ENCODE results near the gene SETBP1.

The SETBP1 gene

DNA sequence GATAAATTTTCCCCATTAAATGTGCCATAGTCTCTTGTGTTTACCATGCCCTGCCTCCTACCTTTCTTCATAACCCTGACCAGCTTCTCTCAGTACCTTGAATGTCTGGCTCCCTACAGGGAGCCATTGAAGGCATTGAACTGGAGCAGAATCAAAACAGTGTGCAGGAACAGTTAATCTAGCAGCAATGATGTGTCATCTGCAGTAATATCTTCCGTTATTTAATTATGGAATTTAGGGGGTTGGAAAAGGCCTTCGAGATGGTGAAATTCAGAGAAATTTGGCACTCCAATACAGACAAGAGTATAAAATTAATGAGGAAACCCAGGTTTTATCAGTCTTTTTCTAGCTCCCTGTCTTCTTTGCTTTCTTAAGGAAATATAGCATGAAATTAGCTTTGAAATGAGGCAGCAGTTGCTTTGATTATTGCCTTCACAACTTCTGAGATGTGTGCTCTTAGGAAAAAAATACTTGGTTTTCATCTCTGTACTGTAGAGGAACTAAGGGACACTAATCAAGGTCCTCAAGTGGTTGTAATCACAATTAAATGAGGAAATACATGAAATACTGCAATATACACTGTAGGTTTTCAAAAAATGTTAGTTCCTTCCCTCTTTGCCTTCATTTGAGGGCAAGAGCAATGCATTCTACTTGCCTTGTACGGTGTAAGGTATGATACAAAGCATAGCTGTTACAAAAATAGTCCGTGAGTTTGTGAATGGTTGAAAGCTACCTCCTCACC is 369.1 kb downstream of the SETBP1 start:
- DNase-seq, result no peak

DNA sequence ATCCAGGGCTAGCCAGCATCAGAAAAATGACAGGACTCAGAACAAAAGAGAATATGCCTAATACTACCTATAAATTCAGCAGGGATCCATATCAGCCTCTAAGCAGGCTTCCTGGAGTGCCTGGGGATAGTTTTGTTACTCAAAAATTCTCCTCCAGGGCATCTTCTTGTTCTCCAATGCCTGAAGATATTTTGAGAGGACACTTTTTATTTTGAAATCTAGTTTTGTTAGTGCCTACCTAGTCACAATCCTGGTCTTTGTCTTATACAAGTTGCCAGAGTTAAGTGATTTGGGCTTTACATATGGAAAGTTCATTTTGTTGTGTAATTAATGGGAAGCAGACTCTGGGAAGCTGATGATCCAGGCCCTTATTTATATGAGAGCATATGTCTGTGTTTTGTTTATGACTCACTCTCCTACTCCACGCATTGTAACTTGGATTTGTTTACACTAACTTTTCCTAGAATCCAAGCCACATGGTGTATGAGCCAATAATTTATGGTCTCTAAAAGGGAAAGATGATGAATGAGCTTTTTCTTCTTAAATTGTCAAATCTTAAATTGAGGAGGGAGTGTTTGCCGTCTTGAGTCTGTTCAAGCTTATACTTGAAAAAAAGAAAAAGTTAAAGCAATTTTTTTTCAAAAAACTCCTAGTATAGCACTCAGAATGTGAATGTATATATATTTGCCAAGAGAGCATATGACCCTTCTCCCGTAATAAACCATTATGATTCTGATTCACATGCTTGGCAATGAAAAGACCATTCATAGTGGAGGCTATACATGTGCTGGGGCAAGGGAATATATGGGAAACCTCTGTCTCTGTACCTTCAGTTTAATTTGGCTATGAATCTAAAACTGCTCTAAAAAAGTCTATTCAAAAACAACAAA is 370.3 kb downstream of the SETBP1 start:
- DNase-seq, result no peak

DNA sequence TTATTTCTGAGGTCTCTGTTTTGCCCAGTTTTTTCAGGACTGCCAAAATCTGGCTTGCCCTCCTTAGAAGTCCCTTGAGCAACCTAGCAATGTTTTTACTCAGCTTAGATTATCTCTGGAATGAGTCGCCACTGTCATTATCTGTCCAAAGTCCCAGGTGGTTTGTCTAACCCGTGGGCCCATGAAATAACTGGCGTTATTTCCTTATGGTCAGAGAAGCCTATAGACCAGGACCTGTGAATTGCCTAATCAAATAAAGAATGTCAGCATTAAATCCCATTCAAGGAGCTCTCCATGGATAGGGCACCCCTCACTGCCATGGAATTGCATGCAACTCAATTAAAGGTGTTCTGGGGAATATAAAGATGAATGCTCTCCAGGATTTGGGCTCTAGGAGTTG is 373.9 kb downstream of the SETBP1 start:
- no peak for DNase-seq

DNA sequence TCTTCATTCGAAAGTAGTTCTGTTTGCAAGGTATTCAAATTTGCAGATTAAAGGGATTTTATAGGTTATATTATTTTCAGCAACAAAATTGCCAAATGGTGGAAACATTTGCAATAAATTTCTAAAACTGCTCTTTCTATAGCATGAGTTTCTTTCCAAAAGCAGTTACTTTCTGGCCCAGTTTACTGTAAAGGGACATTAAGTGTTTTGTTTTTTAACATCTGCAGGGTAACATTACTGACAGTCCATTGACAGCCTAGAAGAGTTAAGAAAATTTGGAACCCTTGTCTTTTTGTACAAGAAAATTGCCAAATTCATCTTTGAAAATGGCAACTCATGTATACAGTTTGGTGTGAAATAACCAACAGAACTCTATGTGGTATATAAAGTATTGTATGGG is 375.1 kb downstream of the SETBP1 start:
- no peak for DNase-seq

DNA sequence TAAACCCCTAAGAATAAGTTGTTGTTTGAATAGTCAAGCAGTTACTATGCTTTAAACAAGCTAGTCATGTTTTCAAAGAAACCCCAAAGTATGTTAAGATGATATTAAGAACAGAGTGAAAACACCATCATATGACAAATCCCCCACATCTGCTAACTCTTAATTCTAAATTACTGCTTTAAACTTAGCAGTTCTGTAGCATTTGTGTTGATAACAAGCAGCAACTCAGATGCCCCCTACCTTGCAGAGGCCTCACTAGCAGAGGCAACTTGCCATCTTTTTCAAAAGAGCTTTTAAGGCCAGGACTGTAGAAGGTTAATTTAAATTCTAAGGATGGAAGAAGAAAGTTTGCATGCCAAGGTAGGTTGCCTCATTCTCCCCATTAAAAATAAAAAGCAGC is 376.2 kb downstream of the SETBP1 start:
- no peak for DNase-seq

DNA sequence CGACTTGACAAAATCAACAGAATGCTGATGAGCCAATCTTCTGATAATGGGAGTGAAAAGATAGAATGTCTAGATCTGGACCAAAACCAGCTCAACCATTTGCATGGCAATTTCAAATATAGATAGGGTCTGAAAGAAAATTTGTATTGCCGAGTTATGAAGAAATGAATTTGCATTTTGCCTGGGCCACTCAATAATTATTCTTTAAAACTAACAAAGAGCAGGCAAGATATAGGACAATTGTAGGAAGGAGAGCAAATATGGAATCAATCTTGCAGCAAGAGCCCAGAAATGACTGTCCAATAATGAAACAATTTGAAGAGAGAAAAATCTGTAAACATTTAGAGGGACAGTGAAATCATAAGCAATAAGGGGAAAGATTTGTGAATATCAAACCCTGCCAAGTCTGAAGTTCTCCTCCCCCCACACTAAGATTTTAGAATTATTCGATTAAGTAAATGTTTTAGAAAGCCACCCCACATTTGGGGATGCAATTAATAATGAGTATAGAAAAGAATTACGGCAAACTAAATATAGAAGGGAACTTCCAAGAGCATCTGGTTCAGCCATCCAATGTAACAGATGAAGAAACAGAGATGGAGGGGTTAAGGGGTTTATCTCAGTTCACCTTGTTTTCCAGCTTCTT is 377.4 kb downstream of the SETBP1 start:
- DNase-seq, result no peak

DNA sequence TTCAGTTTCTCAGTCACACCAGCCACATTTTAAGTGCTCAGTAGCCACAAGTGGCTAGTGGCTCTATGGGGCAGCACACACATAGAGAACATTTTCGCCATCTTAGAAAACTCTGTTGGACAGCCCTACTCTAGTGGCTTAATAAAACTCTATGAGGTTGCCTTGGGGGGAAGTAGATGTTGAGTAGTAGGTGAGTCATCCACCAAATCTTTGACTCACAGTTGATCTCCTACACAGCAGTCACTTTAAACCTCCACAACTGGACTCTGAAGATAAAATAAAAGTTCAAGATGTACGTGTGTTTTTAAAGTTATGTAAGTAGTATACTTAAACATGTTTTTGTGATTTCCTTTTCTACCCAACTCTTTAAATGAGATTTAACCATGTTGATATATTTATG is 379.0 kb downstream of the SETBP1 start:
- DNase-seq, result no peak

DNA sequence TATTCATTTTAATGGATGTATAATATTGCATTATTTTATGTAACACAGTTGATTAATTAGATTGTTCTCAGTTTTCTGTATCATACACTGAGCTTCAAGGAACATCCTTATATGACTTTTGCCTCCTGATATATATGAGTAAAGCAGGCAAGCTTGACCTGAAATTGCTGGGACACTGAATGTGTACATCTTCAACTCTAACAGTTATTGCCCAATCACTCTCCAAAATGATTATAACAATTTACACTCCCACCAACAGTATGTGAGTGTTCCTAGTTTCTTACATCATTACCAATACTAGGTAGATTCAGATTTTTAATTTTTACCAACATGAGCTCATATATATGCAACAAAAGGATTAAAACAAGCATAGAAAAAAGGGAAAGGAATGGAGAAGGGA is 379.4 kb downstream of the SETBP1 start:
- no peak for DNase-seq

DNA sequence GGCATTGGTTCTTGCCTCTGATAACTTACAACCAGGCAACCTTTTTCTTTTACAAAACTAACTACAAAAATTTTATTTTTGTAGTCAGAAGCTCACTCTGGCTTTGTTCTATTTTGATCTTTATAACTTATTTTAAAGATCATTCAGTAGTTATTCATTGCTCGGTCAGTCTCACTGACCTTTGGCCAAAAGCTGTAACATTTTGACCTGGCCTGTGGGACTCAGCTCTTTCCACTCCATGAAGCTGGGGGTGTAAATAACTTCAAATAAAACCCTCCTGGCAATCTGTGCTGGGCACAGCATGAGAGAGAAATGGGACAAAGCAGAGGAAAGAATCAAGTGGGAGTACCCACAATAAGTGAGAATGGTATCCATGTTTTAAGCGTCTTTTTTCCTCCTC is 380.7 kb downstream of the SETBP1 start:
- DNase-seq, result no peak

DNA sequence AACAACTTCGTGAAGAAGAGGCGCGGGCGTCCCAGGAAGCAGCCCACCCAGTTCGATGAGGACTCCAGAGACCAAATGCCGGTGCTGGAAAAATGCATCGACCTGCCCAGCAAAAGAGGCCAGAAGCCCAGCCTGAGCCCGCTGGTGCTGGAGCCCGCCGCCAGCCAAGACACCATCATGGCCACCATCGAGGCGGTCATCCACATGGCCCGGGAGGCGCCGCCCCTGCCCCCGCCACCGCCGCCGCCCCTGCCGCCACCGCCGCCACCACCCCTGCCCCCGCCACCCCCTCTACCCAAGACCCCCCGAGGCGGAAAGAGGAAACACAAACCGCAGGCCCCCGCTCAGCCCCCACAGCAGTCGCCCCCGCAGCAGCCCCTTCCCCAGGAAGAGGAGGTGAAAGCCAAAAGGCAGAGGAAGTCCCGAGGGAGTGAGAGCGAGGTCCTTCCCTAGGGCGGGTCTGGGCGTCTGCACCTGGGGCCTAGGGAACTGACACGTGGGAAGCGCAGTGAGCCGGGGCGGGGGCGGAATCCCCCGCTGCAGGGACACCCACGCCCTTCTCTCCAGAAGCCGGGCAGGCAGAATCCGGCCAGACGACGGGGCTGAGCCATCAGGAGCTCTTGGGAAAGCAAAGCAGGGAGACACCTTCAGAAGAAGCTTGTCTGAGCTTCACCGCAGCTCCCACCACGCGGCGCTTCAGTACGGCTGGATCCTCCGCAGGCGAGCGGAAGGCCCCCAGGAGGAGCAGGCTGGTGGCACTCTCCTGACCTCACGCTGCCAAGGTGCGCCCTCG is 382.8 kb downstream of the SETBP1 start:
- no peak for DNase-seq

DNA sequence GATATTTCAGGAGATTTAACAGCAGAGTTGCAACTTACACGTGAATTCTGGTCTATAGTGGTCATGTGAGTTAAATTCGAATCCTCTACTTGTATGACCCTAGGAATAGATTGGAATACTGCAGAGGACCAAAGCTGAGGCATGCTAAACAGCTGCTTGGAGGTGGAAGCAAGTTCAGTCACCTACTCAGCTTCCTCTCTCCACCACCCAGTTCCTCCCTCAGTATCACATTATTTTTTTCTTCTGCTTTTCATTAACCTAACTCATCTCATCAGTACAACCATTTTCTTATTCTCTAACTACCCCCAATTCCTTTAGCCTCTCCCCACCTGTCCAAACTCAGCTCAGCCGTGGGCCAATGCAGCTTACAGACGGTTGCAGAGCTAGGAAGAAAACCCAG is 385.5 kb downstream of the SETBP1 start:
- no peak for DNase-seq

DNA sequence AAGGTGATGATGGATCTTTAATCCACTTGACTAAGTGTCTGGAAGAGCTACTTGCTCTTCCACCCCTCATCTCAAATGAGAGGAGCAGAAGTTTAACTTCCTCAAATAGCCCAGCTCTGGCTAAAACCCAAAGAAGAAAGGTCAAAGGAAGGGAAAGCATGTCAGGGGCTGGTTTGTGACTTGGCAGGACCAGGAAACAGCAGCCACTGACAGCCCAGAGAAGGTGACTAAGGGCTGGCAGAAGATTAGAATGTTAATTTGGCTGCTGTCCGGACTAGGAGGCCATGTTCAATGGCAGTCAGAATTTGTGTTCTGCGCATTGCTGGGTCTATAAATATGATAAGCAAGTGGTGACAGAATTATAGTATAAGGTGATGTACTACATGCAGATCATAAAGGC is 386.2 kb downstream of the SETBP1 start:
- no peak for DNase-seq

DNA sequence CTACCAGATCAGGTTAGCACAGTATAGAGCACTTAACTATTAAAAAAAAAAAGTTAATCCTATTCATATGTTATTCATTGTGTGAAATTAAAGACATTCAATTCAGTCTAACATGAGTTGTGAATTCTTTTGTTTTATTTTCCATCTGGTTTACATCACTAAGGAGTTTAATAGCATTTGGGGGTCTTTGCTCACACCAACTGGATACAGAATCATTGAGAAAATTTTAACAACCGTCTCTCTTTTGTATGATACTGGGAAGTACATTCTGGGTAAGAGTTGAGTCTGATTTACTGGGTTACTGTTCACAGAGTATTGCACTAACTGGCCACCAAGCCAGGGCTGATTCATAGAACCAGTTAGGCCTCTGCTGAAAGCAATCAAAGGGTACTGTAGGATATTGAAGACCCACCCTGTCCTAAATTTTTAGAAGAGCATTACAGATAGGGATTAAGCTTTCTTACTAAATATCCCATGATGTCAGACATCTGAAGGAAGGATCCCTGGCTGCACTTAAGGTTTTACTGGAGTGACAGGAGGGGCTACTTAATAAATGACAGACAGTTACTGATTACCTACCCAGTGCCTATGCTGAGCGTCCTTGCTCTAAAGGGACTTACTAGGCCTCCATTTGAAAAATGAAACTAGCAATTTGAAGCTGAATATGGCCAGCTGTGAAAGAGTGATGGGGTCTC is 387.9 kb downstream of the SETBP1 start:
- no peak for DNase-seq

DNA sequence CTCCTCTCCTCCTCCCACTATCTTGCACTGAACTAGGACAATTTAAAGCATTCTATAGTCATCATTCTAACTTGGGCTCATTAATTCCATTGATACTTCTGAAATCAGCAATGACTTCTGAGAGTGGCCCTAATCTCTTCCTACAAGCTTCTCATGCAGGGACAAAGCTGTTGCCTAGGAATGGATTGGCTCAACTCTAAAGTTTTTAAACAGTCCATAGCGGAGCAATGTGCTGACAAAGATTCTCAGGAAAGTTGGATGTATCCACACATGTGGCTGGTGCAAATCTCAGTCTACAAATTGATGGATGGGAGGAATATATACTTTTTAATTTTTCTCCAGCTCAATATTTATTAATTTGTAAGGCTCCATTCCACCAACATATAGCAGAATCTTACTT is 388.9 kb downstream of the SETBP1 start:
- no peak for DNase-seq

DNA sequence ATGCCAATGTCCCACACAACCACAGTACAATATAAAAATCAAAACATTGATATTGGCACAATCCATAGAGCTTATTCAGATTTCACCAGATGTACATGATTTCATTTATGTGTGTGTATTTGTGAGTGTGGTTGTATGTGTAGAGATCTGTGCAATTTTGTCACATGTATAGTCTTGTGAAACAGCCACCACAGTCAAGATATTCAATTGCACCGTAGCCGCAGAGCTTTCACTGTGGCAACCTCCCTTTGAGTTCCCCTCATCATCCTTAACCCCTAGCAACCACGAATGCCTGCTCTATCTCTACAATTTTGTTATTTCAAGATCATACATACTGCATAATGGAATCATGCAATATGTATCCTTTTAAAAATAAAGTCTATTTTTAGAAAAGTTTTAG is 391.3 kb downstream of the SETBP1 start:
- DNase-seq, result no peak

DNA sequence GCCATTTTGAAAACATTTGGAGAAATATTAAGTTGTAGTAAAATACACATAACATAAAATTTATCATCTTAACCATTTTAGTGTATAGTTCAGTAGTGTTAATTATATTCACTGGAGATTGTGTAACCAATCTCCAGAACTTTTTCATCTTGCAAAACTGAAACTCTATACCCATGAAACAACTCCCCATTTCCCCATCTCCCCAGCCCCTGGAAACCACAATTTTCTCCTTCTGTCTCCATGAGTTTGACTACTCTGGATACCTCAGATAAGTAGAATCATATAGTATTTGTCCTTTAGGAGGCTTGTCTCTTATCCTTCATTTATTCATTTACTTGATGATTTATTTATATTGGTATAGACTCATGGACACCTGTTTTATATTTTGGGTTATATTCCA is 392.9 kb downstream of the SETBP1 start:
- no peak for DNase-seq

DNA sequence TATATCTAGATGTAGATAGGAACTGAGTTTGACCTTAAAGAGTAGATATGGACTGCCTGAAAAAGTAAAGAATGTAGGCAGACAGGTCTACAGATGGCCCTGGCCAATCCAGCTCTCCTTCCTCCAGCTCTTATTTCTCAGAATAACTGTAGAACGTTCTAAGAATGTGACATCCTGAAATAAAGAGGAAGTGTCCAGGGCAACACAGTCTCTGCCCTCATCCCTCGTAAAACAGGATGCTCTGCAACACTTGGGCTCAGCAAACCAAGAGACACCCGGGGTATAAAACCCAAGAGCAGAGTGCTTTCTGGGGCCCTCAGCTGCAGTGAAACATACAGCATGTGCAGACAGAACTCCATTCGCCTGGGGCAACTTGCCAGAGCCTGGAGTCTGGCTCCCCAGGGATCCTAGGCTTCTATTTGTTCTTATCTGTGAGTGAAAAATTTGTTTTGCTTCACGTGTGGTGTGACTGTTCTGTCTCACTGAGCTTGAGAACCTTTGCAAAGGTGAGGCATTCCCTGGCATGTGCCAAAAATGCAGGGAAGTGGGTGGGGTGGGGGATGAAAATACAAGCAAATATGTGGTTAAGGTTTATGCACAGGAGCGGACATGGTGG is 401.0 kb downstream of the SETBP1 start:
- DNase-seq, result no peak

DNA sequence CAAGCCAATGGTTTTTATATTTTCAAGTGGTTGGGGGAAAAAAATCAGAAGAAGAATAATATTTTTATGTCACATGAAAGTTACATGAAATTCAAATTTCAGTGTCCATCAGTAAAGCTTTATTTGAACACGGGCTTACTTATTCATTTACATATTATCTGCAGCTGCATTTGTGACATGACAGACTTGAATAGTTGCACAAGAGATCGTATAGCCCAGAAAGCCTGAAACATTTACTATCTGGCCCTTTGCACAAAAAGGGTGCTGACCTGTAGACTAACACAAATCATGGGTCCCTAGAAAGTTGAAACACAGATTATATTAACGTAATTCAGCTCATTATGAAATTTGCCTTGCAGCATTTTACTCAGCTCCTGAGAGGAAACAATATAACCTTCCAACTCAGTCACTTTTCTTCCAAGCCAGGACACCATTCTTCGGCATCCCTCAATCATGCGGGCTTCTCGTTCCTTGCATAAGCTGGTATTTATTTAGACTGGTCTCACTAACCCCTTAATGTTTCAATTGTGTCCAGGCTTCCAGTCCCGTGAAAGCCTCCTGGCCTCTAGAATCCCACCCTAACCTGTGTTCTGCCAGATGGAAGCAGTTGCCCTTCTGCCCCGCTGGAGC is 402.7 kb downstream of the SETBP1 start:
- DNase-seq, result no peak

DNA sequence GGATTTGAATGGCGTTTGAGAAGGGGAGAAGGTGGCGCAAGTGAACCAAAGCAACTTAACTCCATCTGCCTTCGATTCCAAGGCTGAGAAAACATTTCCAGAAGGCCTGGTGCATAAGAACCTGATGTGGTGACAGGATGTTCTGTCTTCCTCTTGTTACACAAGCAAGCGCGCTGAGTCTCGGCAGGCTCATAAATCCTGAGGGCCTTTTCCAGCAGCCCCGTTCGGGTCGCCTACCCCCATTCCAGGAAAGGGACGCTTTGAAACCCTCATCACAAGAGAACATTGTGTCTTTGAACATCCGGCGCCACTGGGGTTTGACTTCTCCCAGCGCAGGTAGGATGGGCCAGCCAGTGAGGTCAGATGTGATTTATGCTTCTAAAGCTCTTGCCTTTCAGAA is 403.5 kb downstream of the SETBP1 start:
- DNase-seq, result no peak

DNA sequence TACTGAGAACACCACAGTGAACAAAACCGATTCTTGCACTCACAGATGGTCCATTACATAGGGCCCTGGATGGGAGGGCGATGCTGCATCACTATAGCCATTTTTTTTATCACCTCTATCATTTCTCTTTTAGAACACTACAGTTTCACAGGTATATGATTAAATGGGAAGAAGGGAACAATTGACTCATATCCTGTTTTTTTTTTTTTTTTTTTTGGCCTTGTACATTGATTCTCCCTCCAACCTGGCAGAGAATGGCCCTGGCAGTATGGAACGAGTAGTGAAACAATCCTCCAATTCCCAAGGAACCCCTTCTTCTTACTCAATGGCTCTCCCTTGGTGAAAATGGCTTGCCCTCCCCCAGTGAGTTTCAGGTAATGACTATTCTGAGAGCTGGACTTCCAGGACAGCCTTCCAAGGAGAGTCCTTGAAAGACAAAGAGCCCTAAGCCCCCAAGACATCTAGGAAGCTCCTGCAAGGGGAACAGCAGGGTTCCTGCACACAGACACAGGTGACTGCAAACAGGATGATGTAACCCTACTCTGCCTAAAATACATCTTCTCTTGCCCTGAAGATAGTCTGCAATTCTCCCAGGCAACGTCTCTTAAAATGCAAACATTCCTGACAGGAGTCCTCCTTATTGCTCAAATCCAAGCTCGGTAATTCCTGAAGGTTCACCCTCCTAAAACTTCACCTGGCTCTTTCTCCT is 405.4 kb downstream of the SETBP1 start:
- DNase-seq, result no peak

DNA sequence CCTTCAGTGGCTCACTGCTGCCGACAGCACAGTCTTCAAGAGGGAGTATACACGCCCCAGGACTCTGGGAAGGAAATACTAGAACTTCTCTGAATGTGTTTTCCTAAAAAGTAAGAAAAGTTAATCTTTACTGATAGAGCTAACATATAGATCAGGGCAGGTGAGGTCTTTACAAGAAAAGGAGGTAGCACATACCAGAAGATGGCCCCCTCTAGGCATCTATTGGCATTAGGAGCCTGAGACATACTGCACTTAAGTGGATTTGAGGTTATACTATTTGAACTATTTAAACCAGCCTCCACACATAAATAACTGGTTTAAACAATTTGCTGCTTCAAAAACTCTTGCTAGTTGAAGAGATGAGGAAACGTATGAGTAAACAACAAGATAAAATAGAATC is 406.1 kb downstream of the SETBP1 start:
- no peak for DNase-seq
